HK-2 (cell line): ENCODE data around the gene RTL1.

Source experiments
- DNase-seq: peaks from one replicate; pipeline ENCODE4 v3.0.0-alpha.2; 2018; ENCODE audit not compliant: unreplicated experiment

Gene RTL1

DNA sequence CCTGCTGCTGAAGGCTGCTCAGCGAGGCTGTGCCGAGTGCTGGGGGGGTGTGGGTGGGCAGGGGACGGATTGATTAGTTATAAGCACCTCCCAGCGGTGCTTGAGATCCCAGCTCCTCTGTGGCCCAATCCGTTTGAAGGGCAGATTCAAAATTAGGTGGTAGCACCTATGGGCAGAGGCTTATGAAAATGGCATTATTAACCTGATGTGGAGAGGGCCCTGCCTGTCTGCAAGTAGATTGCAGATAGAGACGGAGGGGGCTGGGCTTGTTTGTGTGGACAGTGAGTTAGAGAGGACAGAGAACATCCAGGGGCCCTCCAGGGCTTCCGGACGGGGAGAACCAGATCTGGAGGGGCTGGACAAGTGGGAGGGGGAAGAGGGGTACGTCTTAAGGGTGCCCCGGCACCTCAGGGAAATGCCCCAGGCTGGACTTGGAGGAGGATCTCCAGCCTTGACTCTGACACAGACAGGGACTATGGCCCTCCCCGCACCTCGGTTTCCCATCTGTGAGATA lies at the start of gene RTL1:
Gene RTL1 (minus strand): TSS at position 51 of the 514 bp plus-strand sequence. CDS start 18,934 bp downstream, outside the sequence.
- no peak for DNase-seq

DNA sequence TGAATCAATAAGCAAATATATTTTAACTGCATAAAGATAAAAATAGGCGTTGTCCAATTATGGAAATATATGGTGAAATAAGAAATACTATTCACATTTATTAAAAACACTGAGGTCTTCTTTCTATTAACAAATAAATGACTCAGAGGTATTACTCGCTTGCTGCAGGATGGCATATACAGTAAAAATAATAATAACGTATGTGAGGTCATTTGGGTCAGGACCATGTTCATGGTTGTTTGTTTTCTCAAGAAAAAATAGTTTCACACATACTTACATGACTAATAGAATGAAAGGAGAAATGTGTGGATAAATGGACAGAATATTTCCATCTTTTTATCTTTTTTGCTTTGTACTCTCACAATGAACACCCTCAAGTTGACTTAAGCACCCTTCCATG lies 46.5 kb upstream of the RTL1 start:
- no peak for DNase-seq

DNA sequence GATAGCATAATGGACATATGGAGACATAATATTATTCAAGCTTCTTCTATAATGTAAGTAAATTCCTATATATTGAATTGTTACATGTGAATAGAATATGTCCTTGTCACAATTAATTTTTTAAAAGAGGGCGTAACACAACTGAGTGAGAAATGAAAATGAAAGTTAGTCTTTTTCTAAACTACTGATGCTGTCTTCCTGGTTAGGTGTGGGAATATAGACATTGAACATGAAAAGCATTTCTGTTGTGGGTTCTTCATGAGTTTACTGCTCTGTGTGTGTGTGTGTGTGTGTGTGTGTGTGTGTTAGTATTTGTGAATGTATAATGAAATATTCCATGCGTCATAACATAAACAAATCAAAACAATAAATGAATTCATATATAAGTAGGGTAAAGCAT lies 40.5 kb upstream of the RTL1 start:
- DNase-seq, result no peak

DNA sequence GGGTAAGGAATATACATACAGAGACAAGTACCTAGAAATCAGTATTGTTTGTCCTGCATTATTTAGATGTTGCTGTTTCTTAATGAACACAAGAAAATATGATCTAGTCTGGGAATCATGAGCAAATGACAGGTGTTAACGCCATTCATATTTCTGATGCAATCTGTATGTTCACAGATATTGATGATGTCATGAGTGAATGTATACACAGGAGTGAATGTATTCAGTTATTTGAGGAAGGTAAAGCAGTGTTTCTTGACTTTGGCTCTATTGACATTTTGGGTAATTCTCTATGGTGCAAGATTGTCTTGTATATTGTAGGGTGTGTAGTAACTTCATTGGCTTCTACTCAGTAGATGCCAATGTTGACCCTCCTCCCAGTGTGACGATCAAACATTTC lies 26.7 kb upstream of the RTL1 start:
- DNase-seq, result no peak

DNA sequence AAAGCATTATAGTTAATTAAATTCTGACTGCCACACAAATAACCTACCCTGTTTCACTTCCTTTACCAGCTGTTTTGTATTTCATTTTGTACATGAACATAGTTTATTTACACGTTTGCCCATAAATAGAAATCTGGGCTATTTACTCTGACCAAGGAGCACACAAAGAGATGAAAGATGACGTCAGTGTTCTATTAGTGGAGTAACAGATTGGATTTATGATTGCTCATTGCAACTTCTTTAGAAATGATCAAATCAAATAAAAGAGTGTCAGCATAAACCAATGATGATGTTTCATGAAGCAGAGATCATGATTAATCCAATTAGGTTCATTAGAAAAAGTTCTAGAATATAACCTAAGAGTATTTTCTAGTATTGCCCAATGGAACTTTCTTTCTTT lies 12.0 kb upstream of the RTL1 start:
- DNase-seq, result no peak

DNA sequence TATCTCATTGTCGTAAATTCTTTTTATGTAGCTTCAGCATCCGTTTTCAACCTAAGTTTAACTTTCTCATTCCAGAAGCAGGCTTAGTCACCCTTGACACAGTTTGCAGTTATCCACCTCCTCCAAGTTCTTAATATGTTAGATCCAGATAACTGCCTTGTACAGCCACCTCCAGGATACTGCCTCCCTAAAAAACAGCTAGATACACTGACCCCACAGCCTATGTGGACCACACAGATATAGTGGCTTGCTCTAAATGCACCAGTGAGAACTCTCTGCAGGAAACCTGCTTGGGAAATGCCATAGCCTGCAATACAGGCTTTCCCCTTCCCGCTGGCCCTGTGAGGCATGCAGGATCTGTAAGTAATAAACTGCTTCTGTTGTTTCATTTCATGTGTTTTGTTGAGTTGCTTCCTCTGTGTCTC lies 11.1 kb upstream of the RTL1 start:
- DNase-seq, result no peak

DNA sequence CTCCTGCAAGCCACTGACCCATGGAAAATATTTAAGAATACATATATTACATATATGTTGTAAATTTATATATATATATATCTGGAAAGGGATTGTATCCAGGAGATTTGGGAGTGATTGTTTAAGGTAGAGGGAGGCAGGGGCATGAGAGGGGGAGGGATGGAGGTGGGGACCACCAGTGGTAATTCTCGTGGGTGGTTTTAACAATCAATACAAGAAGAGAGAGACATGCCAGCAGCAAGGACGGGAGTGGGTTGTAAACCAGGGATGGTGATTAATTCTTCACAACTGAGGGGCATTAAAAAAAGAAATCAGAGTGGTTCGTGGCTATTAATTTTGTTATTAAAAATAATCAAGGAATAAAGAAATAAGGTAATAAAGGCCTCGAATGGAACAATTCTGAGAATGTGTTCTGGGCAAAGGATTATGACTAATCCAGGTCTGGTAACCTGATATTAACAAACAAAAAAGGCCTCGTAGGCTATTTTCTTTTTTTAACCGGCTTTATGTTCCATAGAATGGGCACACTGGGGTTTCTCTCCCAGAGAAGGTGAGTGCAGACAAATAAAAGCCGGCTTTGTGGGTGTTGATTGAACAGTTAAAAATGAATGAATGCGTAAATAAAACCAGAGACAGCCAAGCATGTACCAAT lies 8.3 kb upstream of the RTL1 start:
- DNase-seq, result no peak

DNA sequence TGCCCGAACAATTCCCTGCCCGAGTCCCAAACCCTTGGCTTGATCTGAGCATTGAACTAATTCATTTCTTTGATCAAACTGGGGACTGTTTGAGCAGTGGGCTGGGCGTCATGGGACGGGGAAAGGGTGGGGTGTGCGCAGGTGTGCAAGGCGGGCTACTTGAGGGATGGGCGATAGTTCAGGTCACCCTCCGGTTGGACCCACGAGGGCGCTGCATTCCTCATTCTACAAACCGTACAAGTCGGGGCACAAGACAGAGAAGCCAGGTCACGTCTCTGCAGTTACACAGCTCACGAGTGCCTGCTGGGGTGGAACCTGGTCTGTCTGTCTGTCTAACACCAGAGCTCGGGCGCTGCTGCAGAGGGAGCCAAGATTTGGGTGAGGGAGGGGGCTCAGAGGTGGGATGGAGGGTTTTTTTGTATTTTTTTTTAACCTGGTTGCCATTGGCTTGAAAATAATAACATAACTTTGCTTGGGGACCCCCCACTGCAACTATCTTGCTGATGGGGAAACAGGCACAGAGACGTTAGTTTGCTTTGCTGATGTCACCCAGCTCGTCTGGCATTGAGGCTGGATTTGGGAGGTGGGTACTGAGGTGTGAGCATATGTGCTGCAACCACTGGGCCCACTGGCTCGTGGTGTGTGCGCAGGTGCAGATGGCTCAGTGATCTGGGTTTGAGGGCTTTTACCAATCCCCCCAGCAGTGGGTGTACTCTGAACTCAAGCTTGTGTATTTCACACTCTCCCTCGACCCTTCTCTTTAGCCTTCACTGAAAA lies 7.6 kb upstream of the RTL1 start:
- DNase-seq, result no peak

DNA sequence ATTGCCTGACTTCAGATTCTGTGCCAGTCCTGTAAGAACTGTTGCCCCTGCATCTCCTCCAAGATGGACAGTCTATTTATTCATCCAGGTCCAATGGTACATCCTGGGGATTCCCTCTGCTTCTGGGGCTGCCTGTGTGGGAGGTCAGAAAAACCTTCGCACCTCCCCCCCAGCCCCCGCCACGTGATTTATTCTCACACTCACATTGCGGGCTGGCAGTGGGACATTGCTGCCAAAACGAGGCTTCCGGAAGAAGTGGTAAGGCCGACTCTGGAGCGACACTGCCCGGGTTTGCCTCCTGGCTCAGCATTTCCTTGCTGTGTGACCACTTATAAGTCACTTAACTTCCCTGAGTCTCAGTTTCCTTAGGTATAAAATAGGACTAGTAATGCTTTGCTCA lies 5.9 kb upstream of the RTL1 start:
- DNase-seq, result no peak

DNA sequence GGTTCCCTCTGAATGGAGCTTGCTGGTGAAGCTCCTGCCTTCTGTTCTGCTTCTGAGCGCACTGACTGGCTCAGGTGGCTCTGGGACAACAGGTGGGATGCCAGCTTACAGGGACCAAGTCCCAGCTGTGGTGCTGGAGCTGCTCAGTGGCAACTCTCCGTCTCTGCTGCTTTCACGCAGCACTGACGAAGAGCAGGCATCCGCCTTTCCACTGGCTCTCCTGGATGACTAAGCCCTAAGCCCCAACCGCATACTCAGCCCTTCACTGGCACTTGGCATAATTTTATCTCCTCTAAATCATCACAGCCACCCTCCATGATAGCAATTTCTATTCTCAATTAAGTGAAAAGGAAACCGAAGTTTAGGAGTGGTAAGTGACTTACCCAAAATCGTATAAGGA lies 3.7 kb upstream of the RTL1 start:
- no peak for DNase-seq

DNA sequence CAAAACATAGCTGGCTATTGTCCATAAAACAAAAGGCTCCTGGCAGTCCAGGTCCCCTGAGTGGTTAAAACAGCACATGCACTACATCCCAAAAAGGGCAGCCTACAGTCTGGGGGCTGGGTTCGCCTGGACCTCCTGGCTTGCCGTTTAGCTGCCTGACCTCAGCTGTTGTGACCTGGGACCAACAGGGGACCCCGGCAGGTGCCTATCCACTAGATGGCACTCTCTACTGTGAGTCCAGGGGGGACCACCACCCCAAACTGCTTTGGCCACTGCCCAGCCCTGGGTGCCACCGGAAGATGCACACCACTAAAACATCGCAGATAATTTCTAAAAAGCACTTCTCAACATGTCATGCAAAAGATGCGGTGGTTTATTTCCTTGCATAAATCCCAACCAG lies 2.9 kb upstream of the RTL1 start:
- DNase-seq, result no peak

DNA sequence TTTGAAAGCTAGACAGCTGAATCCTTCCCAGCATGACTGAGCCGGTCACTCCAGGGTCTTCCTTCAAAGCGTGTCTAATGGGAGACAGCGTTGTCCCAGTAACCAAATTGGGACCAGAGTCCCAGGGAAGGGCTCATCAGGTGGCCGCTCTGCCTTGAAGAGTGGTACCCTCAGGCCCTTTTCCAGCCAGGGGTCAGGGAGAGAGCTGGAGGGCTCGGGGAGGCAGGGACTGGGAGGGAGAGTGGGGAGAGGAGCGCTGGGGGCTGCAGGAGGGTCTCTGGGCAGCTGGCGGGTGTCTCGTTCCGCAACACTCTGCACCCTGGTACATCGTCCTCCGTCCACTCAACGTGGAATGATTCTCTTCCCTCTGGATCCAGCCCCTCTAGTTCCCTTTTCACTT lies 1.6 kb upstream of the RTL1 start:
- no peak for DNase-seq

DNA sequence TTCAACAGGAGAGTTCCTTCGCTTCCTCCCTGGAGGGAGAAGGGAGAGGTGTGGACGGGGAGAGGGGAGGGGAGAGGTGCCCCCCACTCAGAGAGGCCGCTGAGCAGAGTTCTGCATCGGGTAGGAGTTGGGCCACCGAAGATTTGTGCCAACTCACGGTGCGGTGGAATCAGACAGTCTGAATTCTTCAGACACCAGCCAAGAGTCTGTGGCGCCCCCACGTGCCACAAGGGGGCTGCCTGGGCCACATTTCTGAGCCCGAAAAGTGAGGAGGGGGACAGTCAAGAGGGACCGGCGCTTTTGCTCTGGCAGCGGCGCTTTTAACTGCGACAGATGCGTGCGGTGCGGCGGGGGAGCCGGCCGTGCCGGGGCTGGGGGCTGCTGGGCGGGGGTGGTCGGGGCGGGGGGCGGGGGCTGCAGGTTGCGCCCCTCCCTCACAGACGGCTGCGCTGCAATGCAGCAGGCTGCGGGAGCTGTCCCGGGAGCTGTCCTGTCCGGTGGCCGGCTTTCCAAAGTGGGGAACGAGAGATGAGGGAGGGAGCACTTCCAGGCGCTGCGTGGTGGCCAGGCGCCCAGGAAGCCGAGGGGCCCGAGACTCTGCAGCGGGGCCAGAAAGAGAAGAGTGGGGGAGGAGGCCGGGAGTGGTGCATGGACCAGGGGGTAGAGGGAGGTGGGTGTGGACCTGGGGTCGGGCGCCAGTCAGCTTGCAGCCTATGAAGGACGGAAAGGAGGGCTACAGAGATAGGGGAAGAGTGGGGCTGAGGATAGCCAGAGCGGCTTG lies 975 bp upstream of the RTL1 start:
- no peak for DNase-seq

DNA sequence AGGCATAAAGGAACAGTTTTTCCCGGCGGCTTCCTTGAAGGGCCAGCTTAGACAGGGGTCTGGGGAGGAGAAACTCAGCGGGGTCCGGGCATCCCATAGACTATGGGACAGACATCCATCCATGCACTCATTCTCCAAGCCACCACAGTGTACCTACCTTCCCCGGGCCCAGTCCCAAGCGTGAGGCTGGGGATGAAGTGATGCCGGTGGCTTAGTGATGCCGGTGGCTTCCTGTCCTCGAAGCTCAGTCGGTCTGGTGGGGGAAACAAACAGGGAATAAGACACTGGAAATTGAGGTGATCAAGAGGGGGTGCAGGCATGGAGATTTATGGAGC lies 421 bp downstream of the RTL1 start:
- DNase-seq, result no peak

DNA sequence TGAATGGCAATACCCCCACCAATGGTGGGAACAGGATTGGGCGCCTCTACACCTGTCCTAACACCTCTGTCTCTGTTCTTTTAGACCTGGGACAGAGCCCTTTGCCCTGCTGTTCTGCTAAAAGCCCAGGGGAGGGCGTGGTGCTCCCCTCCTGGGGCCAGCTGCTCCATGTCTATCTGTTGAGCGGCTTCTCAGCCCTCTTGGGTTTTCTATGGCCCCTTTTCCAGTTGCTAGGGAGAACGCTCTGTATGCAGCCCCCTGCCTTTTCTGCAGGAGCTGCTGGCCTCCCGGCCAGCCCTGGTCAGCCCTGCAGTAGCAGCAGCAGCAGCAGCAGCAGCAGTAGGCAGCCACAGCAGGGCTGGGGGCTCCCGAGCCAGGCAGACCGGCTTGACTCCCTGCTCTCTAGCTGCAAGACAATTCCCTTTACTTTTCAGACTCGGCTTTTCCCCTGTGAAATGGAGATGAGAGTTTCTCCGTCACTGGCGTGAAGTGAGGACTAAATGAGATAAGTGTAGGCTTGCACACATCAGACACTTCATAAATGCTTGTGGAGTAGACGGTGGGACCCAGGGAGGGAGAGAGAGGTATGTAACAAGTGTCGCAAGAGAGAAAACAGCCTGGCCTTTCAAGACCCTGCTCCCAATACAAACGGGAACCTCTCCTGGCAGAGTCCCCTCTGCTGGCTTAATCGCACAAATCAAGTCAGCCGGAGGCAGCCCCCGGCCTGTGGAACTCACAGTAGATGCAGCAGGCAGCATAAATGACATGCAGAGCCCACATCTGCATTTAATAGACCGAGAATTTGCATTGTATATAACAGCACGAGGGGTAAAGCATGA lies 1.0 kb downstream of the RTL1 start:
- DNase-seq, result no peak

DNA sequence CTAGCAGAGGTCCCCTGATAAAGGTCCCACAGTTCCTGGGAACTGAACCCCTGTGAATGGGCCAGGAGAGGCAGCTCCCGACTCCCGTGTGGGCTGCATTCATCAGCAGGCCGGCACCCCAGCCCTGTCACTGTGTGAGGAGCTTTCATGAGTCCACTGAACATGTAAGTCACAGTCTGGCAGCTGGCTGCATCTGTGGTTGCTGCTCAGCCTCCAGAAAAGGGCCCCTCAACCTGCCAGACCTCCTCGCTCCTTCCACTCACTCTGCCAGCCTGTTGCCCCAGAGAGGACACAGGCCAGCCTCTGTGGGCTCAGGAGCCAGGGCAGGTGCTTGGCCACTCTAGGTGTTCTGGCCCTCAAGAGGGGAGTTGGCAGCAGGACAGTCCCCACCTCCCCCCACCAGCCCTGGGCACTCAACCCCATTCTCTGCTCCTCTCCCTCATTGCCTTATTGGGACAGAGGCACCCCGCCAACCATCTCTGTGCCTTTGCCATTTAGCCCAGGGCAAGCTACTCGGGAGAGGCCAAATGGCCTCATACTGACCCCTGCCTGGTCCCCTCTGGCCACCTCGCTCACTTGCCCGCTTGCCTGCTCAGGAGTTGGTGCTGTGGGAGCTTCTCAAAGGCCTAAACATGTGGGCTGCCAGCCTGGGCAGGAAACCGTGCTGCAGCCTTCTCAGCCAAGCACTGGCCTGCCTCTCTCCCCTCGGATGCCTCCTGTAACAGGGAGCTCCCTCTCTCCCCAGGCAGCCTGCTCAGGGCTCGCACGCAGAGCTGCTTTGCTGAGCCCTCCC lies 1.9 kb downstream of the RTL1 start:
- no peak for DNase-seq

DNA sequence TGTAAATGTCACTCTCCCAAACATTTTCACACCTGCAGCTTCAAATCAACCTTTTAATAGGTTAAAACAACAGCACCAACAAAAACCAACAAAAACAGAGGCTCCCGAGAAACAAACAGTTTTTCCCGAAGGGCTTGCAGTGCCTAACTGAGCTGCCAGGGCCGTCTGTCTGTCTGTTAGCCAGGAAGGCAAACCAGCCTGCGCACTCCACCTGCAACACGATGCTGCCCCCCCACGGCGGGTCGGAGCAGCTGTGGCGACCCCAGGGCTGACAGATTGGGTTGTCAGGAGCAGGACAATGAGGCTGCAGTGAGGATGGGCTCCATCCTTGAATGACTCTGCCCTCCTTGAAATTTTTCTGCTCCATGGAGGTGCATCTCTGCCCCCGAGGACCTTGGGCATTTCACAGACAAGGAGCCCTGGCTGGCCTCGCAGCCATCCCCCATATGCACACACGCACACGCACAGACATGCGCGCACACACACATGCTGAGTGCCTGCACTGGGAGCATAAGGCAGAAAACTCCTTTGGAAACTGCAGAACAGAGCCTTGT lies 2.6 kb downstream of the RTL1 start:
- DNase-seq, result peak; percentile 17

DNA sequence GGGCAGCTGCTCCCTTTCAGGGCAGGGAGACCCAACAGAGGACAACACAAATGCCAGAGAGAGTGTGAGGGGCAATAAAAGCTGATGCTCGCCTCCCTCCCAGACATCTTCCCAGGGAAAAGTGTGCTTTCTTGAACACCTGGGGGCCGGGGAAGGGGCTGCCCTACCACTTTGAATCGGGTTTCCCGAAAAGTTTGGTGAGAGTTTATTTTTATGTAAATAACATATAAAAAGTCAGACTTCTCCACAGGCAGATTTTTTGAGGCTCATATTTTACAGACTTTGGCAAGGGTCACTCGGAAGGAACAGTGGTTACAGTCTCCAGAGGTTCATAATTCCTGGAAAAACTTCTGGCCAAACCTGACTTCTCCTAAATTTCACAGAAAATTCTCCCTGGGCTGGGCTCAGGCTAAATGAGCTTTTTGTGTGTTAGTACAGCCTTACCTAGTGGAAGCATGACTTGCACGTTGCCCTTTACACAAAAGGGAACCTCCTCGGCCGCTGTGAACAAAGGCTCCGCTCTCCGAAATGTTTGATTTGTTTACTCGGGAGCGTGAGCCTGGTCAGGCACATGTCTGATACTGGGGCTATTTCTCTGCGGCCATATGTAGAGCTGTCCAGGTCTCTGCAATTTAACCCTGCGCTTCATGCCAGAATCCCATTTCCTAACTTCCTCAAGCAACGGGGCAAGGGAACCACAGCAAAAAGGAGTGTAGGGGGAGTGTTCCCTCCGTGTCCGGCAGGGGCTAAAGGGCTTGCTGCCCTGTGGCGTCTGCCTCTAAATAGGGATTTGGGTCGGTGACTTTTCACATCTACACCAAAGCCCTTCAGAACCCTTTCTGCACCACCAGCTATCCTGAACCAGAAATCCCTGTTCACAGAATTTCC lies 3.4 kb downstream of the RTL1 start:
- DNase-seq, result no peak
